ENCODE measurements around the gene PLCL1. TPM values are rescaled to one million over a fixed set of nuclear protein-coding genes. Genes with fewer than 3 reads are reported as not detected.
A peak's percentile ranks its signal among the peaks of the same experiment; 100 is the strongest.

Gene PLCL1
- total and polyA plus RNA-seq, 12 donors: 17.3 to 131 (median 102) TPM

- peaks cover 4 to 74% (median 28%) of the 10 kb centered on the region in 9 donors for H3K4me1 ChIP-seq
- no peak overlapping the region for H3K4me3 ChIP-seq
- H3K9me3 ChIP-seq: peaks cover 0 to 13% (median 0%) of the 10 kb centered on the region in 11 donors
- DNase-seq: no peak
- H3K36me3 ChIP-seq: no peaks in the 10 kb centered on the region
- WGBS, 2 donors: 85% methylated on average over 5 of the region's 5 CpGs
- H3K27me3 ChIP-seq: no peaks in the 10 kb centered on the region
- TF ChIP-seq CTCF (IDR thresholded peaks at IDR 0.05): no peak
- intact Hi-C loops (cut with DNase I): loop anchor here in 3 of 10 donors (5.0 to 10.0 kb wide), 3 partner anchors 35 to 148 kb away; partner anchors contain the start of gene PLCL1 (in 2 of the 3)
- ATAC-seq: no peak
- H3K27ac ChIP-seq: peak overlapping the region in 2 of 10 donors; percentile 62 to 64
Observed at GRCh38 chr2:197952540-197953202, 148.3 kb downstream of the PLCL1 start.

- Histone ChIP-seq H3K4me3 (no peak overlapping the region), H3K27ac (peak overlapping the region in 2 of 10 donors; percentile 12 to 29), H3K4me1 (peaks cover 4 to 70% (median 28%) of the 10 kb centered on the region in 9 donors), H3K9me3 (peaks cover 0 to 13% (median 0%) of the 10 kb centered on the region in 11 donors), H3K36me3 (no peaks in the 10 kb centered on the region), H3K27me3 (no peaks in the 10 kb centered on the region)
- TF ChIP-seq CTCF (IDR thresholded peaks at IDR 0.05): no peak
- DNase-seq: no peak
- intact Hi-C loops (cut with DNase I): loop anchor here in 3 of 10 donors (5.0 to 10.0 kb wide), 3 partner anchors 37 to 150 kb away; partner anchors contain the start of gene PLCL1 (in 2 of the 3)
- ATAC-seq: no peak
- 72 to 76% methylated on average over 4 of the region's 4 CpGs for WGBS, 2 donors
Observed at GRCh38 chr2:197954328-197954727, 149.9 kb downstream of the PLCL1 start.

GRCh38 chr2:197958592-197959150 lies 154.3 kb downstream of the PLCL1 start:
- Histone ChIP-seq H3K4me3 (no peak overlapping the region), H3K27me3 (no peaks in the 10 kb centered on the region), H3K36me3 (no peaks in the 10 kb centered on the region), H3K27ac (peak overlapping the region in 7 of 10 donors; percentile 9 to 63 (median 53)), H3K4me1 (peaks cover 0 to 55% (median 22%) of the 10 kb centered on the region in 9 donors), H3K9me3 (peaks cover 0 to 21% (median 0%) of the 10 kb centered on the region in 11 donors)
- ATAC-seq (peak; percentile 74 to 96 (median 91)), DNase-seq (no peak)
- intact Hi-C loops (cut with DNase I): loop anchor here in 3 of 10 donors (5.0 to 10.0 kb wide), 2 partner anchors 151 to 154 kb away; partner anchors contain the start of gene PLCL1 (in 2 of the 3)
- WGBS, 2 donors: 40 to 50% methylated on average over 3 of the region's 3 CpGs
- TF ChIP-seq CTCF (IDR thresholded peaks at IDR 0.05): no peak

GRCh38 chr2:197959383-197959782 lies 155.0 kb downstream of the PLCL1 start:
- Histone ChIP-seq H3K27me3 (no peaks in the 10 kb centered on the region), H3K4me3 (no peak overlapping the region), H3K4me1 (peaks cover 0 to 50% (median 19%) of the 10 kb centered on the region in 9 donors), H3K27ac (peak overlapping the region in 6 of 10 donors; percentile 24 to 63 (median 57)), H3K9me3 (peaks cover 0 to 28% (median 0%) of the 10 kb centered on the region in 11 donors), H3K36me3 (no peaks in the 10 kb centered on the region)
- DNase-seq: no peak
- intact Hi-C loops (cut with DNase I): loop anchor here in 3 of 10 donors (5.0 to 10.0 kb wide), 2 partner anchors 152 to 155 kb away; partner anchors contain the start of gene PLCL1 (in 2 of the 3)
- no peak for ATAC-seq
- no peak for TF ChIP-seq CTCF (IDR thresholded peaks at IDR 0.05)
- WGBS, 2 donors: 81 to 91% methylated on average over 1 of the region's 1 CpG
